Left ventricle myocardium inferior (tissue), 1 donor: ENCODE results near the gene PDE6A. TPM values are rescaled to one million over a fixed set of nuclear protein-coding genes. Genes with fewer than 3 reads are reported as not detected.
A peak's percentile ranks its signal among the peaks of the same experiment; 100 is the strongest.

ENCODE experiments used
- DNase-seq: peaks from one replicate; pipeline ENCODE4 v3.0.0-alpha.2; 2020
- H3K27ac ChIP-seq: fragments of 200-600 bp; replicated peaks from 2 replicates; pipeline ENCODE4 v1.8.0; 2021
- H3K27me3 ChIP-seq: fragments of 200-600 bp; 2 replicates; pipeline ENCODE4 v1.8.0; 2021; ENCODE audit warnings: low read depth
- H3K36me3 ChIP-seq: fragments of 200-600 bp; 2 replicates; pipeline ENCODE4 v1.8.0; 2021
- H3K4me1 ChIP-seq: fragments of 200-600 bp; 2 replicates; pipeline ENCODE4 v1.8.0; 2021
- H3K4me3 ChIP-seq: fragments of 200-600 bp; 2 replicates; pipeline ENCODE4 v1.8.0; 2021; ENCODE audit warnings: mild to moderate bottlenecking, moderate library complexity
- H3K9me3 ChIP-seq: fragments of 200-600 bp; replicated peaks from 2 replicates; pipeline ENCODE4 v1.8.0; 2021
- CTCF ChIP-seq: fragments of 200-600 bp; IDR thresholded peaks from 2 replicates; pipeline ENCODE4 v1.8.0; 2021; ENCODE audit warnings: antibody characterized with exemption, mild to moderate bottlenecking, borderline replicate concordance
- intact Hi-C: fragments of 100-400 bp; cut with micrococcal nuclease; formaldehyde crosslinking; loops from one replicate; pipeline ENCODE4 v1.11.0; 2022
- total RNA-seq: library from RNA; stranded (reverse); fragmentation: NEBNext Ultra II Directional; extraction: Animal tissue kit (Norgen Biotek cat#: 25700); gene quantifications from one replicate; pipeline ENCODE4 v1.2.1, GENCODE V29; 2021
- donor health status: DM: no; HTN: yes; CAD: no; lungs with severe emphysema.

Gene PDE6A
- total RNA-seq, 1 donor from 2014 or later = 0.22 TPM

GRCh38 chr5:149826574-149826973, 118.0 kb downstream of the PDE6A start:
- H3K36me3 ChIP-seq = peaks cover 25% of the 10 kb centered on the region
- peak; percentile 54 for DNase-seq
- H3K9me3 ChIP-seq = no peaks in the 10 kb centered on the region
- intact Hi-C loops = loop anchor here (5.0 kb wide), 1 partner anchor 189 kb away; no protein-coding TSS in a partner anchor
- H3K27me3 ChIP-seq = no peaks in the 10 kb centered on the region
- peak overlapping the region; percentile 9 for H3K4me3 ChIP-seq
- H3K4me1 ChIP-seq = peaks cover 93% of the 10 kb centered on the region
- peak overlapping the region; percentile 88 for H3K27ac ChIP-seq
- no peak for TF ChIP-seq CTCF

GRCh38 chr5:149824846-149825245, 119.7 kb downstream of the PDE6A start:
- DNase-seq = peak; percentile 49
- Histone ChIP-seq H3K4me1 (peaks cover 98% of the 10 kb centered on the region), H3K27ac (peak overlapping the region; percentile 88), H3K36me3 (peaks cover 13% of the 10 kb centered on the region), H3K9me3 (no peaks in the 10 kb centered on the region), H3K27me3 (no peaks in the 10 kb centered on the region), H3K4me3 (peak overlapping the region; percentile 32)
- no peak for TF ChIP-seq CTCF
- intact Hi-C loops = loop anchor here (5.0 kb wide), 1 partner anchor 188 kb away; no protein-coding TSS in a partner anchor

- no peak for DNase-seq
- intact Hi-C loops = no loop called here
- H3K36me3 ChIP-seq = peaks cover 13% of the 10 kb centered on the region
- peaks cover 100% of the 10 kb centered on the region for H3K4me1 ChIP-seq
- H3K27me3 ChIP-seq = no peaks in the 10 kb centered on the region
- H3K9me3 ChIP-seq = no peaks in the 10 kb centered on the region
- peak overlapping the region; percentile 88 for H3K27ac ChIP-seq
- no peak for TF ChIP-seq CTCF
- H3K4me3 ChIP-seq = peak overlapping the region; percentile 32
Observed at GRCh38 chr5:149824120-149824519, 120.5 kb downstream of the PDE6A start.

GRCh38 chr5:149823375-149823774, 121.2 kb downstream of the PDE6A start:
- Histone ChIP-seq H3K4me1 (peaks cover 99% of the 10 kb centered on the region), H3K36me3 (peaks cover 13% of the 10 kb centered on the region), H3K27me3 (no peaks in the 10 kb centered on the region), H3K27ac (peak overlapping the region; percentile 88), H3K9me3 (no peaks in the 10 kb centered on the region), H3K4me3 (peak overlapping the region; percentile 32)
- intact Hi-C loops = no loop called here
- TF ChIP-seq CTCF = no peak
- no peak for DNase-seq

- DNase-seq = no peak
- TF ChIP-seq CTCF = no peak
- intact Hi-C loops = no loop called here
Observed at GRCh38 chr5:149822301-149822700, 122.3 kb downstream of the PDE6A start.

More at GRCh38 chr5:149822301-149822700, 122.3 kb downstream of the PDE6A start:
- H3K27me3 ChIP-seq = no peaks in the 10 kb centered on the region
- H3K36me3 ChIP-seq = peaks cover 12% of the 10 kb centered on the region
- peaks cover 97% of the 10 kb centered on the region for H3K4me1 ChIP-seq
- H3K4me3 ChIP-seq = peak overlapping the region; percentile 60
- peak overlapping the region; percentile 88 for H3K27ac ChIP-seq
- no peaks in the 10 kb centered on the region for H3K9me3 ChIP-seq
